ENCODE results near the gene PPP4R3A. TPM values are rescaled to one million over a fixed set of nuclear protein-coding genes. Genes with fewer than 3 reads are reported as not detected.

PPP4R3A gene
- total RNA-seq, 2 donors from 2014 or later: 95.2 to 96.6 TPM

DNA sequence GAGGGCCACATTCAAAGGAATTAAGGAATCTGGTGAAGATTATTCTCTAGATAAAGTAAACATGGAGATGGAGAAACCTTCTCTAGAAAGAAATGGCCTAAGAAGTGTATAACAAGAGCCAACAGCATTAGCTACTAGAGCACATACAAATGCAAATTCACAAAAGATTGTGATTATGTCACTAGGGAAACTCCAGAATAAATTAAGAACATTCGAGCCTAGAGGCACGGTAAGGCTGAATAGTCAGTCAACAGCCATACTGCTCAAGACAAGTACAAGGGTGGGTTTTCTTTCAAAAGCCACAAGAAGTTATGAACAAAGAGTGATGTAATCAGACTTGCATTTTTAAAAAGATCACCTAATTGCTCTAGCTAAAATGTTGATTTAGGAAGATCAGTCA is 25.4 kb downstream of the PPP4R3A start:
- WGBS, 2 experiments (ENCODE audit: insufficient coverage in 1 of 2, insufficient read length in 1 of 2): 90 to 97% methylated on average over 2 of the region's 2 CpGs
- peaks cover 77% of the 10 kb centered on the region for H3K36me3 Mint-ChIP-seq (ENCODE audit: low read depth)
- DNase-seq: no peak
- no peaks in the 10 kb centered on the region for H3K9me3 ChIP-seq (ENCODE audit: control insufficient read depth, low read length)
- H3K27me3 Mint-ChIP-seq (ENCODE audit: insufficient read depth): no peaks in the 10 kb centered on the region
- peaks cover 95% of the 10 kb centered on the region for H3K36me3 ChIP-seq (ENCODE audit: control insufficient read depth, insufficient read depth, low read length)
- H3K9me3 Mint-ChIP-seq: no peaks in the 10 kb centered on the region
- TF ChIP-seq, protein P1, sequence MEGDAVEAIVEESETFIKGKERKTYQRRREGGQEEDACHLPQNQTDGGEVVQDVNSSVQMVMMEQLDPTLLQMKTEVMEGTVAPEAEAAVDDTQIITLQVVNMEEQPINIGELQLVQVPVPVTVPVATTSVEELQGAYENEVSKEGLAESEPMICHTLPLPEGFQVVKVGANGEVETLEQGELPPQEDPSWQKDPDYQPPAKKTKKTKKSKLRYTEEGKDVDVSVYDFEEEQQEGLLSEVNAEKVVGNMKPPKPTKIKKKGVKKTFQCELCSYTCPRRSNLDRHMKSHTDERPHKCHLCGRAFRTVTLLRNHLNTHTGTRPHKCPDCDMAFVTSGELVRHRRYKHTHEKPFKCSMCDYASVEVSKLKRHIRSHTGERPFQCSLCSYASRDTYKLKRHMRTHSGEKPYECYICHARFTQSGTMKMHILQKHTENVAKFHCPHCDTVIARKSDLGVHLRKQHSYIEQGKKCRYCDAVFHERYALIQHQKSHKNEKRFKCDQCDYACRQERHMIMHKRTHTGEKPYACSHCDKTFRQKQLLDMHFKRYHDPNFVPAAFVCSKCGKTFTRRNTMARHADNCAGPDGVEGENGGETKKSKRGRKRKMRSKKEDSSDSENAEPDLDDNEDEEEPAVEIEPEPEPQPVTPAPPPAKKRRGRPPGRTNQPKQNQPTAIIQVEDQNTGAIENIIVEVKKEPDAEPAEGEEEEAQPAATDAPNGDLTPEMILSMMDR (conservative IDR thresholded peaks at IDR 0.05): no peak
- no peak overlapping the region for H3K4me3 ChIP-seq (ENCODE audit: low read length)
- H3K27me3 ChIP-seq (ENCODE audit: control insufficient read depth, insufficient read depth, low read length, poor library complexity, severe bottlenecking): no peaks in the 10 kb centered on the region
- no peaks in the 10 kb centered on the region for H3K4me1 Mint-ChIP-seq
- no peak overlapping the region for H3K27ac Mint-ChIP-seq
- no peaks in the 10 kb centered on the region for H3K4me1 ChIP-seq (ENCODE audit: control insufficient read depth, insufficient read depth, low read length)
- H3K4me3 Mint-ChIP-seq: no peak overlapping the region
- no peak overlapping the region for H3K27ac ChIP-seq (ENCODE audit: low read depth, low read length)
- H3K9ac ChIP-seq (ENCODE audit: extremely low read depth, low read length, poor library complexity, severe bottlenecking): no peak overlapping the region

- H3K27ac ChIP-seq (ENCODE audit: low read depth, low read length): no peak overlapping the region
- H3K4me1 ChIP-seq (ENCODE audit: control insufficient read depth, insufficient read depth, low read length): no peaks in the 10 kb centered on the region
- H3K4me1 Mint-ChIP-seq: no peaks in the 10 kb centered on the region
- peaks cover 94% of the 10 kb centered on the region for H3K36me3 ChIP-seq (ENCODE audit: control insufficient read depth, insufficient read depth, low read length)
- TF ChIP-seq, protein P1 (conservative IDR thresholded peaks at IDR 0.05): peak; percentile 62
- no peak overlapping the region for H3K4me3 ChIP-seq (ENCODE audit: low read length)
- H3K36me3 Mint-ChIP-seq (ENCODE audit: low read depth): peaks cover 75% of the 10 kb centered on the region
- H3K27me3 Mint-ChIP-seq (ENCODE audit: insufficient read depth): no peaks in the 10 kb centered on the region
- H3K27ac Mint-ChIP-seq: no peak overlapping the region
- no peak for DNase-seq
- no peak overlapping the region for H3K9ac ChIP-seq (ENCODE audit: extremely low read depth, low read length, poor library complexity, severe bottlenecking)
- no peaks in the 10 kb centered on the region for H3K9me3 Mint-ChIP-seq
- H3K9me3 ChIP-seq (ENCODE audit: control insufficient read depth, low read length): no peaks in the 10 kb centered on the region
- WGBS, 2 experiments (ENCODE audit: insufficient coverage in 1 of 2, insufficient read length in 1 of 2): 92 to 93% methylated on average over 3 of the region's 3 CpGs
- no peaks in the 10 kb centered on the region for H3K27me3 ChIP-seq (ENCODE audit: control insufficient read depth, insufficient read depth, low read length, poor library complexity, severe bottlenecking)
- no peak overlapping the region for H3K4me3 Mint-ChIP-seq
Observed at GRCh38 chr14:91484186-91484585, 25.9 kb downstream of the PPP4R3A start.

DNA sequence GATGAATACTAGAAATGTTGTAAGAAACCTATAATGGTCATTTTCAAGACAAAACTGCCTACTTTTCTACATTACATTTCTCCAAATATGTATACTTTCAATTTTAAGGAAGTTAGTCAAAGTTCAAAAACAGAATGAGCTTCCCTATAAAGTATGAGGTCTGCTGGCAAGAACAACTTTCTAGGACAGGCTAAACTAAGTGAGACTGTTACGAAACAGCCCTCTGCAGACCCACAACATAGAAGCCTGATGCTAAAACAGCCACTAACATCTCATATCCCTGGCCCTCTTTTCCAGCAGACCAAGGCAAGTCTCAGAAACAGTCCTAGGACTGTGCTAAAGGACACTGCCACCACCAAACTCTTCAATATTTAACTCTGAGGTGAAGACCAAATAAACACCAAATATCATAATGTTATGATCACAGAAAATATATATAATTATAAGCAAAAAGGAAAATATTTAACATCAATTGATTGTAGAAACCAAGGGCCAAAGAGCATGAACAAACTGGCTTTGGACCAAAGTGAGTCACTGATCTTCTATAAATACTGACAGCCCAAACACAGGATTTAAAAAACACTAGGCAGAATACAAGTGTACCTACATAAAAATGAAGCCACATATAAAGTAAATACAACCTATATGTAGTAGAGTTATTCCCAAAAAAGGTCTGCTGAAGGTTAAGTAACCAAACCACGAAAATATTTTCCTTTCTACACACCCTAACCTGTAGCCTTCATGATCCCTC is 27.7 kb downstream of the PPP4R3A start:
- Histone ChIP-seq H3K4me3 (ENCODE audit: low read length) (no peak overlapping the region), H3K27ac (ENCODE audit: low read depth, low read length) (no peak overlapping the region), H3K9me3 (ENCODE audit: control insufficient read depth, low read length) (no peaks in the 10 kb centered on the region), H3K36me3 (ENCODE audit: control insufficient read depth, insufficient read depth, low read length) (peaks cover 95% of the 10 kb centered on the region), H3K9ac (ENCODE audit: extremely low read depth, low read length, poor library complexity, severe bottlenecking) (no peak overlapping the region), H3K4me1 (ENCODE audit: control insufficient read depth, insufficient read depth, low read length) (no peaks in the 10 kb centered on the region), H3K27me3 (ENCODE audit: control insufficient read depth, insufficient read depth, low read length, poor library complexity, severe bottlenecking) (no peaks in the 10 kb centered on the region)
- WGBS, 2 experiments (ENCODE audit: insufficient coverage in 1 of 2, insufficient read length in 1 of 2): 90 to 100% methylated on average over 1 to 2 of the region's 2 CpGs
- H3K27me3 Mint-ChIP-seq (ENCODE audit: insufficient read depth): no peaks in the 10 kb centered on the region
- H3K27ac Mint-ChIP-seq: no peak overlapping the region
- H3K4me1 Mint-ChIP-seq: no peaks in the 10 kb centered on the region
- no peak overlapping the region for H3K4me3 Mint-ChIP-seq
- TF ChIP-seq, protein P1 (conservative IDR thresholded peaks at IDR 0.05): no peak
- no peaks in the 10 kb centered on the region for H3K9me3 Mint-ChIP-seq
- peaks cover 80% of the 10 kb centered on the region for H3K36me3 Mint-ChIP-seq (ENCODE audit: low read depth)
- DNase-seq: no peak

All from endodermal cell (in vitro differentiated cells).